PC-9 (cell line): ENCODE measurements around the gene AFAP1L2.

ENCODE experiments used
- CTCF ChIP-seq: fragments of 200-600 bp; sonication (generic); conservative IDR thresholded peaks from 2 replicates; pipeline ENCODE4 v1.6.1; 2017; ENCODE audit warnings: mixed run types, antibody characterized with exemption, mild to moderate bottlenecking, moderate library complexity
- EZH2 ChIP-seq: fragments of 200-600 bp; sonication (generic); IDR thresholded peaks from 2 replicates; pipeline ENCODE4 v1.8.0; 2017; ENCODE audit warnings: antibody characterized with exemption, low read depth

- TF ChIP-seq CTCF (no peak), EZH2 (no peak)
Observed at GRCh38 chr10:114283091-114283490, 121.2 kb downstream of the AFAP1L2 start.
